ENCODE data around the gene GSTM1.

GSTM1 gene

DNA sequence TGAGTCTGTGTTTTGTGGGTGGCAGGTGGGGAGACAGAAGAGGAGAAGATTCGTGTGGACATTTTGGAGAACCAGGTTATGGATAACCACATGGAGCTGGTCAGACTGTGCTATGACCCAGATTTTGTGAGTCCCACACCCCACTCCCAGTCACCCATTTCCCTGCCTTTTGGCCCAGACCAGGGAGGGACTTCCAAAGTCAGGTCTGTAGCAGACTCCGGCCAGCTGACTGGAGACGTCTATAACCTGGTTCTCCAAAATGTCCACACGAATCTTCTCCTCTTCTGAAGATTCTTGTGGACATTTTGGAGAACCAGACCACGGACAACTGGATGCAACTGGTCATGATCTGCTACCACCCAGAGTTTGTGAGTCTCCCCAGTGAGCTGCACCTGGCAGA, 26.0 kb downstream of the GSTM1 start:
- no peak overlapping the region for H3K4me3 ChIP-seq (ENCODE audit: low read depth, low read length)
- TF ChIP-seq, protein P1, sequence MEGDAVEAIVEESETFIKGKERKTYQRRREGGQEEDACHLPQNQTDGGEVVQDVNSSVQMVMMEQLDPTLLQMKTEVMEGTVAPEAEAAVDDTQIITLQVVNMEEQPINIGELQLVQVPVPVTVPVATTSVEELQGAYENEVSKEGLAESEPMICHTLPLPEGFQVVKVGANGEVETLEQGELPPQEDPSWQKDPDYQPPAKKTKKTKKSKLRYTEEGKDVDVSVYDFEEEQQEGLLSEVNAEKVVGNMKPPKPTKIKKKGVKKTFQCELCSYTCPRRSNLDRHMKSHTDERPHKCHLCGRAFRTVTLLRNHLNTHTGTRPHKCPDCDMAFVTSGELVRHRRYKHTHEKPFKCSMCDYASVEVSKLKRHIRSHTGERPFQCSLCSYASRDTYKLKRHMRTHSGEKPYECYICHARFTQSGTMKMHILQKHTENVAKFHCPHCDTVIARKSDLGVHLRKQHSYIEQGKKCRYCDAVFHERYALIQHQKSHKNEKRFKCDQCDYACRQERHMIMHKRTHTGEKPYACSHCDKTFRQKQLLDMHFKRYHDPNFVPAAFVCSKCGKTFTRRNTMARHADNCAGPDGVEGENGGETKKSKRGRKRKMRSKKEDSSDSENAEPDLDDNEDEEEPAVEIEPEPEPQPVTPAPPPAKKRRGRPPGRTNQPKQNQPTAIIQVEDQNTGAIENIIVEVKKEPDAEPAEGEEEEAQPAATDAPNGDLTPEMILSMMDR (IDR thresholded peaks at IDR 0.05; ENCODE audit: insufficient read depth, low read depth, low read length, missing control alignments), result no peak
- no peak for DNase-seq (ENCODE audit: low read depth)

DNA sequence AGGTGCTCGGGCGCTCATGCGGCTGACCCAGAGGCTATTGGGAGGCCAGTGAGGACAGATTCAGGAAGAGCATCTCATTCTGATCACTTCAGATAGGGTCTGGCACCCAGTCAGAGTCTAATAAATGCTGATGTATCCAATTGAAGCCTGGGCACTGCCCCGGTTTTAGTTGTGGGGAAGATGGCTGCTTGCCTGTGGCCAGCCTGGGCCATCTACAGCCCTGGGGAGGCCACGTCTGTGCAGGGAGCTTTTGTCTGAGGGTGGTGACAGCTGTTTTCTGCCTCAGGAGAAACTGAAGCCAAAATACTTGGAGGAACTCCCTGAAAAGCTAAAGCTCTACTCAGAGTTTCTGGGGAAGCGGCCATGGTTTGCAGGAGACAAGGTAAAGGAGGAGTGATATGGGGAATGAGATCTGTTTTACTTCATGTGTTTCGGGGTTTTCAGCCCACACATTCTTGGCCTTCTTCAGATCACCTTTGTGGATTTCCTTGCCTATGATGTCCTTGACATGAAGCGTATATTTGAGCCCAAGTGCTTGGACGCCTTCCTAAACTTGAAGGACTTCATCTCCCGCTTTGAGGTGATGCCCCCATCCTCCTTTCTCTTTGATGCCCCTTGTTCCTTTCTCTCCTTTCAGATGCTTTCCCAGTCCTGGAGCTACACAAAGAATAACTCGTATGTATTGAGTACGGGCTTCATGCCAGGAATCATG, 27.2 kb downstream of the GSTM1 start:
- no peak overlapping the region for H3K4me3 ChIP-seq (ENCODE audit: low read depth, low read length)
- no peak for DNase-seq (ENCODE audit: low read depth)
- TF ChIP-seq, protein P1 (IDR thresholded peaks at IDR 0.05; ENCODE audit: insufficient read depth, low read depth, low read length, missing control alignments), result no peak

DNA sequence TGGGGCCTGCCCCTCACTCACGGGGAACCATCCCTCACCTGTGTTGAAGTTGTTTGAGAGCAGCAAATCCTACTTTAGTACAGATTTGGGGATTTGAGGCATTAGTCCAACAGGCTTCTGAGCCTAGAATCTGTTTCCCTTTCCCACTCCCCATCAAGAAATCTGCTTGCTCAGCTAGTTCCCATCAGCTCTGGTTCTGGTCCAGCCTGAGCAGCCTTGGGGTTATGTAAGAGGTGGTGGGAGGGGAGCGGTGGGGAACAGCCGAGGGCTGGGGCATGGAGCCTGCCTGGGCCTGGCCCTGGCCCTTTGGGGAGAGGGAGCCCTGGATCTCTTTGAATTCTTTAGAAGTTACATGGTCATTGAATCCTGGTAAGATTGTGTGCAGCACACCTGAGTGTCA, 28.5 kb downstream of the GSTM1 start:
- H3K4me3 ChIP-seq (ENCODE audit: low read depth, low read length), result no peak overlapping the region
- TF ChIP-seq, protein P1 (IDR thresholded peaks at IDR 0.05; ENCODE audit: insufficient read depth, low read depth, low read length, missing control alignments), result no peak
- DNase-seq (ENCODE audit: low read depth), result no peak

DNA sequence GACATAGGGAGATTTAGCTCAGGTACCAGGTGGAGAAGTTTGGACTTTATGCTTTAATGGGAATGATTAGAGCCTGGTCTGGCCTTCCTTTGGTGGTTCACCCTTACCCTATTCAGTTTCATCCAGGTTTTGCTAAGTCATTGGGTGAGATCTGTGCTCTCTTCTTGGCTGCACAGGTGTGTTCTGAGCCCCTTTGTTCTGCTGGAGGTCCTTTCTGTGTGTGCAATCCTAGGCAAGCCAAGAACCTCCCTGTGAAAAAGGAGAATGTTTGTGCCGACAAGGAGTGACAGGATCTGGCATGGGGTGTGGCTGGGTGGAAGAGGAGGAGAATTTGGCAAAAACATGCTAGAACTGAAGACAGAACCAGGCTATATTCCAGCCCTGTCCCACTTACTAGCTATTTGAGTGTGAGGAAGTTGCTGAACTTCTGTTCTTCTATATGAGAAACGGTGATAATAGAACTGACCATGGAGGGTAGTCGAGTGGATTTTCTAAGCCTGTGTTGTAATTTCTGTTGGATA, 29.0 kb downstream of the GSTM1 start:
- DNase-seq (ENCODE audit: low read depth), result no peak
- TF ChIP-seq, protein P1 (IDR thresholded peaks at IDR 0.05; ENCODE audit: insufficient read depth, low read depth, low read length, missing control alignments), result no peak
- H3K4me3 ChIP-seq (ENCODE audit: low read depth, low read length), result no peak overlapping the region

DNA sequence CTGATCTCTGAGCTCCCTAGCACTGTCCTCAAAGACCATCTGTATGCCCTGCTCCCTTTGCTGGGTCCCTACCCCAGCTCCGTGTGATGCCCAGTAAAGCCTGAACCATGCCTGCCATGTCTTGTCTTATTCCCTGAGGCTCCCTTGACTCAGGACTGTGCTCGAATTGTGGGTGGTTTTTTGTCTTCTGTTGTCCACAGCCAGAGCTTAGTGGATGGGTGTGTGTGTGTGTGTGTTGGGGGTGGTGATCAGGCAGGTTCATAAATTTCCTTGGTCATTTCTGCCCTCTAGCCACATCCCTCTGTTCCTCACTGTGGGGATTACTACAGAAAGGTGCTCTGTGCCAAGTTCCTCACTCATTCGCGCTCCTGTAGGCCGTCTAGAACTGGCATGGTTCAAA, 30.1 kb downstream of the GSTM1 start:
- no peak for DNase-seq (ENCODE audit: low read depth)
- TF ChIP-seq, protein P1 (IDR thresholded peaks at IDR 0.05; ENCODE audit: insufficient read depth, low read depth, low read length, missing control alignments), result no peak
- H3K4me3 ChIP-seq (ENCODE audit: low read depth, low read length), result no peak overlapping the region

DNA sequence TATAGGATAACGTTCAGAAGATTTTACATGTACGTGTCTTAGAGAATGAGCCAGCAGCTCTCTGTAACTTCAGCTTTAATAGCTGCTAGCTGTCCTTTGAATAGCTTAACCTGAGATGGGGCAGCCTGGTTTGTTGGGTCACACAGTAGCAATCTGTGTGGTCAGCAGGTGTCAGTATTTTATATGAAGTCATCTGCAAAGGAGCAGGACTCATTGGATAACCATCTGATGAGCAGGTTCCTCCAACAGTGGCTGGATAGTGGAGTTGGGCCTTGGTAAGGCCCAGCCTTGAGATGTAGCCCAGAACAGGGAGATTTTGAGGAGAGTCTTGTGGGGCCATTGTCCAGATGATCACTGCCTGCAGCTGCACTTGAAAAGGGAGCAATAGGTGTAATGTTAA, 30.9 kb downstream of the GSTM1 start:
- no peak overlapping the region for H3K4me3 ChIP-seq (ENCODE audit: low read depth, low read length)
- DNase-seq (ENCODE audit: low read depth), result peak; percentile 14
- TF ChIP-seq, protein P1 (IDR thresholded peaks at IDR 0.05; ENCODE audit: insufficient read depth, low read depth, low read length, missing control alignments), result no peak
